Measurements from ENCODE around the gene MRPS18B. TPM values are rescaled to one million over a fixed set of nuclear protein-coding genes. Genes with fewer than 3 reads are reported as not detected.

MRPS18B gene
- total and polyA plus RNA-seq, 2 of the 13 experiments (the other 11 are each of a cell fraction or from before 2014, with no cell fraction given) = 125 to 131 TPM

- Histone ChIP-seq H3K9ac (ENCODE audit: insufficient read depth, low read depth, low read length) (peak overlapping the region; percentile 46), H3K9me3 (ENCODE audit: low read length) (no peaks in the 10 kb centered on the region), H3K27me3 (ENCODE audit: control insufficient read depth in 1 of 2, insufficient read depth in 2 of 2, low read length in 2 of 2) (no peaks in the 10 kb centered on the region), H3K4me2 (ENCODE audit: low read depth, low read length) (peak overlapping the region; percentile 61), H4K20me1 (ENCODE audit: insufficient read depth, low read length) (no peaks in the 10 kb centered on the region), H2AFZ (ENCODE audit: low read length) (no peak overlapping the region), H3K36me3 (replicated peaks in 1 of 2; ENCODE audit: control insufficient read depth in 1 of 2, insufficient read depth in 2 of 2, low read length in 2 of 2) (peaks cover 32 to 73% of the 10 kb centered on the region in 2 experiments), H3K79me2 (ENCODE audit: insufficient read depth, low read length) (no peaks in the 10 kb centered on the region), H3K4me1 (ENCODE audit: insufficient read depth, low read length) (peaks cover 53% of the 10 kb centered on the region), H3K4me3 (replicated peaks in 1 of 3; ENCODE audit: insufficient read depth in 1 of 3, low read depth in 2 of 3, low read length in 3 of 3) (0 out of 6 replicates have a peak overlapping the region, but pooled peaks of 1 of the 3 experiments have one; percentile 6), H3K27ac (ENCODE audit: extremely low read length, insufficient read depth, low read length) (peak overlapping the region; percentile 80)
- BruUV-seq (replicated peaks) = no TSS peak
- ChIA-PET CTCF (ENCODE audit: low intra/inter-chr PET ratio, low total read pairs) (no interaction called here), POLR2A (interaction anchor here (0.8 to 4.8 kb wide), 10 partner anchors 9 to 41 kb away, joined by 3 to 36 read pairs (median 5); partner anchors contain the start of genes ATAT1, C6orf136, DHX16 and MRPS18B)
- in situ Hi-C loops (cut with HindIII; ENCODE audit: extremely low pct_ligation_motif_present, low pct_unique_long_range_greater_than_20kb) (no loop called here), intact Hi-C loops (cut with micrococcal nuclease; ENCODE audit: unreplicated experiment) (loop anchor here (2.0 to 5.0 kb wide), 2 partner anchors 18 to 38 kb away; partner anchors contain the start of genes DHX16, MRPS18B and PPP1R10)
- ATAC-seq (peak; percentile 89), DNase-seq (ENCODE audit: low spot score) (peak; percentile 92), FAIRE-seq (peak; percentile 89)
- WGBS (ENCODE audit: low lambda C conversion rate) = 47% methylated on average over 17 of the region's 19 CpGs
- TF ChIP-seq CREB3 (CRISPR knock-in tag; IDR thresholded peaks at IDR 0.05) (no peak), KLF15 (CRISPR knock-in tag; IDR thresholded peaks at IDR 0.05; ENCODE audit: borderline replicate concordance) (no peak), ARNTL (CRISPR knock-in tag; IDR thresholded peaks at IDR 0.05) (peak; percentile 91), TEAD2 (CRISPR knock-in tag; IDR thresholded peaks at IDR 0.05) (no peak), ZNF432 (CRISPR knock-in tag; IDR thresholded peaks at IDR 0.05; ENCODE audit: borderline replicate concordance) (no peak), ZNF484 (CRISPR knock-in tag; IDR thresholded peaks at IDR 0.05; ENCODE audit: borderline replicate concordance, low read depth) (no peak), ZNF563 (CRISPR knock-in tag; IDR thresholded peaks at IDR 0.05) (no peak), DNMT1 (CRISPR knock-in tag; IDR thresholded peaks at IDR 0.05) (no peak), ZNF704 (CRISPR knock-in tag; IDR thresholded peaks at IDR 0.05; ENCODE audit: borderline replicate concordance) (peak; percentile 63; the same call in 1 of the 2 replicates), THAP11 (CRISPR knock-in tag; IDR thresholded peaks at IDR 0.05) (peak; percentile 86), YEATS2 (CRISPR knock-in tag; IDR thresholded peaks at IDR 0.05; ENCODE audit: borderline replicate concordance) (peak; percentile 80; the same call in 1 of the 2 replicates), RNF2 (conservative IDR thresholded peaks at IDR 0.05; ENCODE audit: low read depth) (no peak), ADNP (CRISPR knock-in tag; IDR thresholded peaks at IDR 0.05) (no peak), AGO2 (optimal IDR thresholded peaks at IDR 0.05; ENCODE audit: low read depth, low read length) (no peak), FOXP1 (IDR thresholded peaks at IDR 0.05) (peak; percentile 59; the same call in 1 of the 2 replicates), FOXP1 (CRISPR knock-in tag; IDR thresholded peaks at IDR 0.05) (peak; percentile 94), KMT2A (CRISPR knock-in tag; IDR thresholded peaks at IDR 0.05) (no peak), ZNF780A (CRISPR knock-in tag; IDR thresholded peaks at IDR 0.05) (0 out of 2 replicates have a peak, but pooled peaks have one; percentile 48), THAP8 (CRISPR knock-in tag; IDR thresholded peaks at IDR 0.05; ENCODE audit: borderline replicate concordance) (0 out of 2 replicates have a peak, but pooled peaks have one; percentile 60), SAFB2 (CRISPR knock-in tag; IDR thresholded peaks at IDR 0.05; ENCODE audit: borderline replicate concordance, low read depth) (no peak; the same call in 1 of the 2 replicates), ZNF180 (CRISPR knock-in tag; IDR thresholded peaks at IDR 0.05; ENCODE audit: borderline replicate concordance, low read depth) (no peak), ZFX (CRISPR knock-in tag; IDR thresholded peaks at IDR 0.05; ENCODE audit: low read depth) (peak; percentile 68)
Measured at GRCh38 chr6:30654798-30655742, 37.4 kb downstream of the MRPS18B start.

Measured in HepG2 (cell line).